Activated T-cell treated with anti-CD3 and anti-CD28 coated beads, Interleukin-2, amount 50 U/mL, for 72 hours (primary cell): ENCODE measurements around the gene TIE1. TPM values are rescaled to one million over a fixed set of nuclear protein-coding genes. Genes with fewer than 3 reads are reported as not detected.

Experiments used
- ATAC-seq, 2 donors: fragments of 150-1000 bp; cut with Tn5 transposase; replicated peaks in 1 of 2; 2 replicates each; pipeline ENCODE4 v1.10.0; 2021; ENCODE audit warnings: moderate library complexity in 2 of 2, mild to moderate bottlenecking in 1 of 2
- DNase-seq, 2 donors: peaks; one replicate each; pipeline ENCODE4 v3.0.0; 2021 to 2022; ENCODE audit warnings: mixed read lengths in 1 of 2
- H3K27ac Mint-ChIP-seq: one replicate; pipeline ENCODE4 v1.8.0; 2022; ENCODE audit warnings: mild to moderate bottlenecking, moderate library complexity, mixed read lengths
- H3K27me3 Mint-ChIP-seq: one replicate; pipeline ENCODE4 v1.8.0; 2022; ENCODE audit warnings: low read depth, mixed read lengths
- H3K36me3 Mint-ChIP-seq, 2 donors: one replicate each; pipeline ENCODE4 v1.8.0; 2022; ENCODE audit warnings: mixed read lengths in 2 of 2, mild to moderate bottlenecking in 1 of 2; ENCODE audit not compliant: insufficient read depth in 2 of 2
- H3K4me1 Mint-ChIP-seq: one replicate; pipeline ENCODE4 v1.8.0; 2022; ENCODE audit warnings: low read depth, mixed read lengths
- H3K4me3 Mint-ChIP-seq, 2 donors: one replicate each; pipeline ENCODE4 v1.8.0; 2022; ENCODE audit warnings: mild to moderate bottlenecking in 2 of 2, mixed read lengths in 2 of 2, moderate library complexity in 2 of 2
- H3K9me3 Mint-ChIP-seq, 2 donors: one replicate each; pipeline ENCODE4 v1.8.0; 2022; ENCODE audit warnings: mixed read lengths in 2 of 2
- total RNA-seq, 2 donors: library from RNA; stranded (reverse); gene quantifications; one replicate each; pipeline ENCODE4 v1.2.3, GENCODE V29; 2022

The TIE1 gene
- total RNA-seq, 2 donors from 2014 or later = 0.42 to 0.65 TPM

- Mint-ChIP-seq H3K27me3 (no peaks in the 10 kb centered on the region), H3K27ac (no peak overlapping the region), H3K36me3 (no peaks in the 10 kb centered on the region), H3K4me3 (no peak overlapping the region), H3K9me3 (no peaks in the 10 kb centered on the region), H3K4me1 (peaks cover 6% of the 10 kb centered on the region)
- no peak for ATAC-seq
- no peak for DNase-seq
Measured at GRCh38 chr1:43314233-43314632, 13.5 kb downstream of the TIE1 start.

- Mint-ChIP-seq H3K9me3 (no peaks in the 10 kb centered on the region), H3K4me1 (peaks cover 6% of the 10 kb centered on the region), H3K27ac (no peak overlapping the region), H3K4me3 (no peak overlapping the region), H3K36me3 (no peaks in the 10 kb centered on the region), H3K27me3 (no peaks in the 10 kb centered on the region)
- ATAC-seq (no peak), DNase-seq (no peak)
Measured at GRCh38 chr1:43315481-43315880, 14.7 kb downstream of the TIE1 start.

DNA sequence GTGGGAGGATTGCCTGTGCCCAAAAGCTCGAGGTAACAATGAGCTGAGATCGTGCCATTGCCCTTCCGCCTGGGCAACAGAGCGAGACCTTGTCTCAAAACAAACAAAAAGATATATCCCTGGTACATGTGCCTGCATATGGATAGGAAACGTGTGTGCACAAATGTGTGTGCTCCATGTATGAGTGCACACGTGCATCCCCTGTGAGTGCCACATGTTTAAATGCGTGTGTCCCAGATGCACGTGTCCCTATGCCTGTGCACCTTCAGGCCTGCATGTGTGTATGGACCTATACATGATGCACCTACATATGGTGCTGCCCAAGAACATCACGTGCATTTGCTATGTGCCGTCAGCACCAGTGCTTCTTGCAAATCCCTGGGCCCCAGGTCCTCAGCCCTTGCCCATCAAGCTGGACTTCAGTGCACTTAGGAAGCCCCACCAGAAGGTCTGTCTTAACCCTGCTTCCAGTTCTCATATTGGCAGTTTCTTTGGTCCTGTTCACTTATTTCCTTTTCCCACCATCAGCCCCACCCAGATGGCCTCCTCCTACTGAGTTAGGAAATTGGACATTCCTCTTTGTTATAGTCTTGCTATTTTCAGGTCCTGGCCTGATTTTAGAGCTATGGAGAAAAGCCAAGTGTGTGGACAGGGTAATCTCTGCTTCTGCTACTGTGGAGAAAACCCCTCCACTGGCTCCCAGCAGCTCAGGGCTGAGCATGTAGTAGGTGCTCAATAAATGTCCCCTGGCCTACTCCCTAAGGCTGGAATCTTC is 15.4 kb downstream of the TIE1 start:
- Mint-ChIP-seq H3K27me3 (no peaks in the 10 kb centered on the region), H3K4me3 (no peak overlapping the region), H3K27ac (no peak overlapping the region), H3K9me3 (no peaks in the 10 kb centered on the region), H3K36me3 (no peaks in the 10 kb centered on the region), H3K4me1 (peaks cover 6% of the 10 kb centered on the region)
- ATAC-seq (no peak), DNase-seq (no peak)

DNA sequence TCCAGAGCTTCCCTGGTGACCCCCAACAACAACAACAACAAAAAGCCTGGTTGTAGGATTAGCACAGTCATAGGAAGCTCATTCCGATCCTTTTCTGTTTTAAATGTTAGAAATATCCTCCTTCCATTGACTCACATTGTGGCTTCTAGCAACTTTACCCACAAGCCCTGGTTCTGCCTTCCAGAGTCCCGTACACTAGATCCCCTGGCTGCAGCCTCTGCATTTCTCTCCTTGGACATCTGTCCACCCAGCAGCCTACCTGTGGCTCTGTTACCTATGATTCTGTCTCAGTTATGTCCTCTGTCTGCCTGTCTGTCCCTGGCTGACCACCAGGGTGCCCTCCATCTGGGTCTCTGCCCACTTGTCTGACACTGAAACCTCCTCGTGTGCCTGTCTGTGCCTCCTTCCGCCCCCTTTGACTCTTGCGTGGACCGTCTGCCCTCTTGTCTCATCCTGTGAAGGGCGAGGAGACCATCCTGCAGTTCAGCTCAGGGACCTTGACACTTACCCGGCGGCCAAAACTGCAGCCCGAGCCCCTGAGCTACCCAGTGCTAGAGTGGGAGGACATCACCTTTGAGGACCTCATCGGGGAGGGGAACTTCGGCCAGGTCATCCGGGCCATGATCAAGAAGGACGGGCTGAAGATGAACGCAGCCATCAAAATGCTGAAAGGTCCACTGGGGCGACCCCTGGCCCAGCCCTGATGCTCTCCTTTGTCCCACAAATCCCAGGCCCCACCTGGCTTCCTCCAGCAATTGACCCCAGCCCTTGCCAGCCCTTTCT is 16.1 kb downstream of the TIE1 start:
- Mint-ChIP-seq H3K36me3 (no peaks in the 10 kb centered on the region), H3K27ac (no peak overlapping the region), H3K9me3 (no peaks in the 10 kb centered on the region)

GRCh38 chr1:43317817-43318471 is 17.2 kb downstream of the TIE1 start:
- Mint-ChIP-seq H3K27me3 (no peaks in the 10 kb centered on the region), H3K27ac (no peak overlapping the region), H3K4me3 (no peak overlapping the region)

More for the DNA sequence above, 16.1 kb downstream of the TIE1 start:
- ATAC-seq (no peak), DNase-seq (no peak)
- Mint-ChIP-seq H3K4me3 (no peak overlapping the region), H3K27me3 (no peaks in the 10 kb centered on the region), H3K4me1 (peaks cover 6% of the 10 kb centered on the region)

DNA sequence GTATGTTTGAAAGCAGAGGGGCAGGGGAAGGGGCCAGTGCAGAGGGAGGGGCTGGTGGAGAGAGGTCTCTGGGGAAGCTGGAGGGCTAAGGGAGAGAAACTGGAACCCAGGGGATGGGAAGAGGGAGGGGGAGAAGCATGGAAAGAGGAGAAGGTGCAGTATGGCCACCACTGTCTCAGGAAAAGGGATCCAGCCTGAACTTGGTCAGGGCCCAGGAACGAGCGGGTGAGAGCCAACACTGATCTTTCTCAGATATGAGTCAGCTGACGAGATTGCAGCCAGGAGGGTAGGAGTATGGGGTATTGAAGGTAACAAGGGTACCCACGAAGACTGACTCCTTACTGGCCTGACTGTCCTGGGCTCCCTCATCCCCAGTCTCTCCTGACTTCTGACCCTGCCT is 18.0 kb downstream of the TIE1 start:
- Mint-ChIP-seq H3K4me3 (no peak overlapping the region), H3K36me3 (no peaks in the 10 kb centered on the region), H3K9me3 (no peaks in the 10 kb centered on the region), H3K4me1 (peaks cover 6% of the 10 kb centered on the region), H3K27me3 (no peaks in the 10 kb centered on the region), H3K27ac (no peak overlapping the region)
- DNase-seq = no peak
- no peak for ATAC-seq

More at GRCh38 chr1:43317817-43318471, 17.2 kb downstream of the TIE1 start:
- DNase-seq (no peak), ATAC-seq (peak in 1 of 2 donors; percentile 38)
- Mint-ChIP-seq H3K36me3 (no peaks in the 10 kb centered on the region), H3K9me3 (no peaks in the 10 kb centered on the region), H3K4me1 (peaks cover 6% of the 10 kb centered on the region)

DNA sequence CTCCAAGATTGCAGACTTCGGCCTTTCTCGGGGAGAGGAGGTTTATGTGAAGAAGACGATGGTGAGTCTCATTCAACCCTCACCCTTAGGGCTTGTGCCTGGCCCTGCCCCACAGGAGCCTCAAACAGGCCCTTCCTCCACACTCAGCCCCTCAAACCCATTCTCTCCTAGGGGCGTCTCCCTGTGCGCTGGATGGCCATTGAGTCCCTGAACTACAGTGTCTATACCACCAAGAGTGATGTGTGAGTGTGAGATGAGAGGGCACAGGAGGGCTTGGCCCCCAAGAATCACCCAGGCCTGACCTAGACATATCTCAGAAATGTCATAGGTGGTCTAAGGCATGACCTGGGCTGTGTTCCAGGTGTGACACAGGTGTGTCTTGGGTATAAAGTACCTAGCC is 18.5 kb downstream of the TIE1 start:
- Mint-ChIP-seq H3K27ac (no peak overlapping the region), H3K9me3 (peaks cover 0 to 3% of the 10 kb centered on the region in 2 donors), H3K4me3 (no peak overlapping the region), H3K4me1 (peaks cover 9% of the 10 kb centered on the region), H3K36me3 (peaks cover 0 to 2% of the 10 kb centered on the region in 2 donors), H3K27me3 (no peaks in the 10 kb centered on the region)
- ATAC-seq = no peak
- no peak for DNase-seq

DNA sequence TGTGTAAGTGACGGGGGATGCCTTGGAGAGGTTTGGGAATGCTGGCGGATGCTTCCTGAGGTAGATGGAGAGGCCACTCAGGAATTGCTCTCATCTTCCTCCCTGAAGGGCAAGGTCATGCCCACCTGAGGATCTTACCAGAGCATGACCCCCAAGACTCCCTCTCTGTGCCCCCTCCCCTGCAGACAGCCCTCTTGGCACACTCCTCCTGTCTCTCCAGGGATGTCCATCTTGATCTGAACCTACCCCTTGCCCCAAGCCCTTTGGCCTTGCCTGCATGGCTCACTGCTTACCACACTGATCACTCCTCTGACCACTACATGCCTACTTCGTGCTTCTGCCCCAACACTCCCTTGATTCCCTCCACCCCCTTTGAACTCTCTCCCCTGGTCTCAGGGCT is 19.0 kb downstream of the TIE1 start:
- Mint-ChIP-seq H3K4me1 (peaks cover 14% of the 10 kb centered on the region), H3K9me3 (peaks cover 4 to 8% of the 10 kb centered on the region in 2 donors), H3K27me3 (no peaks in the 10 kb centered on the region), H3K27ac (no peak overlapping the region), H3K4me3 (no peak overlapping the region), H3K36me3 (peaks cover 4 to 7% of the 10 kb centered on the region in 2 donors)
- DNase-seq (no peak), ATAC-seq (no peak)

GRCh38 chr1:43321331-43321891 is 20.6 kb downstream of the TIE1 start:
- peaks cover 15% of the 10 kb centered on the region for H3K4me1 Mint-ChIP-seq
- H3K36me3 Mint-ChIP-seq = peaks cover 6 to 15% of the 10 kb centered on the region in 2 donors
- H3K9me3 Mint-ChIP-seq = peaks cover 7 to 14% of the 10 kb centered on the region in 2 donors
- no peak overlapping the region for H3K4me3 Mint-ChIP-seq
- H3K27ac Mint-ChIP-seq = no peak overlapping the region
- no peaks in the 10 kb centered on the region for H3K27me3 Mint-ChIP-seq
- ATAC-seq = no peak
- DNase-seq = no peak

DNA sequence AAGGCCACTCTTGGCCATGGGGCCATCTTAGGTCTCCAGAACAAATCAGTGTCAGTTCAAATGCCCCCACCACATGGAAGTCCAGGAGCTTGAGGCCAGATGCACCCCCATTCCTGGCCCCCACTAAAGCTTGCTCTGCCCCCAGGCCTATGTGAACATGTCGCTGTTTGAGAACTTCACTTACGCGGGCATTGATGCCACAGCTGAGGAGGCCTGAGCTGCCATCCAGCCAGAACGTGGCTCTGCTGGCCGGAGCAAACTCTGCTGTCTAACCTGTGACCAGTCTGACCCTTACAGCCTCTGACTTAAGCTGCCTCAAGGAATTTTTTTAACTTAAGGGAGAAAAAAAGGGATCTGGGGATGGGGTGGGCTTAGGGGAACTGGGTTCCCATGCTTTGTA is 21.7 kb downstream of the TIE1 start:
- Mint-ChIP-seq H3K4me3 (no peak overlapping the region), H3K27ac (no peak overlapping the region), H3K27me3 (no peaks in the 10 kb centered on the region), H3K4me1 (peaks cover 22% of the 10 kb centered on the region), H3K9me3 (peaks cover 8 to 14% of the 10 kb centered on the region in 2 donors), H3K36me3 (peaks cover 7 to 18% of the 10 kb centered on the region in 2 donors)
- no peak for ATAC-seq
- no peak for DNase-seq

DNA sequence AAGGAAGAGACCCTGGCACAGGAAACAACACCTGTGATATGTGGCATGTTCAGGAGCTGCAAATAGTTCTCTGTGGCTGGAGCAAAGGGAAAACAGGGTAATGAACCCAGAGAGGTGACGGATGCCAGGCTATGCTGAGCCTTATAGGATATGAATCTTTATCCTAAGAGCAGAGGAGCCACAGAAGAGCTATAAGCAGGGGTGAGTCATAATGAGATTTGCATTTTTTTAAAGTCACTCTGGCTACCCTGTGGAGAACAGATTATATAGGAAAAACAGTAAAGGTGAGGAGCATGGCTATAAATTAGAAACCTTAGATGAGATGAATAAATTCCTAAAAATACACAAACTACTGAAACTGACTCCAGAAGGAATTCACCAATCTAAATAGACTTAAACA is 24.0 kb downstream of the TIE1 start:
- H3K4me1 Mint-ChIP-seq = peaks cover 19% of the 10 kb centered on the region
- no peak for ATAC-seq
- no peak overlapping the region for H3K4me3 Mint-ChIP-seq

DNA sequence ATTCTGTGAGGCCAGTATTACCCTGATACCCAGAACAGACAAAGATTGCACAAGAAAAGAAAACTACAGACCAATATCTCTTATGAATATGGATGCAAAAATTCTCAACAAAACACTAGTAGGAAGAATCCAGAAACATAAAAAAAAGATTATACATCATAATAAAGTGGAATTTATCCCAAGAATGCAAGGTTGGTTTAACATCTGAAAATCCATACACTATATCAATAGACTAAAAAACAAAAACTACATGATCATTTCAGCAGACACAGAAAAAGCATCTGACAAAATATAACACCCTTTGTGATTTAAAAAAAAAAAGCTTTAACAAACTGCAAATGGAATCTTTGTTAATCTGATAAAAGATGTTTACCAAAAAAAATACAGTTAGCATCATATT is 24.6 kb downstream of the TIE1 start:
- peaks cover 9 to 18% of the 10 kb centered on the region in 2 donors for H3K9me3 Mint-ChIP-seq
- no peak for DNase-seq
- H3K4me1 Mint-ChIP-seq = peaks cover 24% of the 10 kb centered on the region
- ATAC-seq = no peak
- H3K4me3 Mint-ChIP-seq = no peak overlapping the region
- no peaks in the 10 kb centered on the region for H3K27me3 Mint-ChIP-seq
- no peak overlapping the region for H3K27ac Mint-ChIP-seq
- peaks cover 8 to 22% of the 10 kb centered on the region in 2 donors for H3K36me3 Mint-ChIP-seq

More for the DNA sequence above, 24.0 kb downstream of the TIE1 start:
- DNase-seq = no peak
- Mint-ChIP-seq H3K27me3 (no peaks in the 10 kb centered on the region), H3K27ac (no peak overlapping the region), H3K36me3 (peaks cover 8 to 22% of the 10 kb centered on the region in 2 donors), H3K9me3 (peaks cover 9 to 18% of the 10 kb centered on the region in 2 donors)
